GM20431 (cell line): ENCODE results near the gene NT5E.
"Not testable (repeated sequence)": the region's sequence is repeated elsewhere in the genome, so short reads cannot be mapped to it uniquely, and the experiment has no call there.

Experiments used
- in situ Hi-C: fragments of 300-500 bp; cut with MseI, MboI; formaldehyde crosslinking; loops from one replicate; pipeline ENCODE4 v1.15.0; 2020; ENCODE audit warnings: low sequenced_read_pairs; ENCODE audit not compliant: unreplicated experiment

Gene NT5E

DNA sequence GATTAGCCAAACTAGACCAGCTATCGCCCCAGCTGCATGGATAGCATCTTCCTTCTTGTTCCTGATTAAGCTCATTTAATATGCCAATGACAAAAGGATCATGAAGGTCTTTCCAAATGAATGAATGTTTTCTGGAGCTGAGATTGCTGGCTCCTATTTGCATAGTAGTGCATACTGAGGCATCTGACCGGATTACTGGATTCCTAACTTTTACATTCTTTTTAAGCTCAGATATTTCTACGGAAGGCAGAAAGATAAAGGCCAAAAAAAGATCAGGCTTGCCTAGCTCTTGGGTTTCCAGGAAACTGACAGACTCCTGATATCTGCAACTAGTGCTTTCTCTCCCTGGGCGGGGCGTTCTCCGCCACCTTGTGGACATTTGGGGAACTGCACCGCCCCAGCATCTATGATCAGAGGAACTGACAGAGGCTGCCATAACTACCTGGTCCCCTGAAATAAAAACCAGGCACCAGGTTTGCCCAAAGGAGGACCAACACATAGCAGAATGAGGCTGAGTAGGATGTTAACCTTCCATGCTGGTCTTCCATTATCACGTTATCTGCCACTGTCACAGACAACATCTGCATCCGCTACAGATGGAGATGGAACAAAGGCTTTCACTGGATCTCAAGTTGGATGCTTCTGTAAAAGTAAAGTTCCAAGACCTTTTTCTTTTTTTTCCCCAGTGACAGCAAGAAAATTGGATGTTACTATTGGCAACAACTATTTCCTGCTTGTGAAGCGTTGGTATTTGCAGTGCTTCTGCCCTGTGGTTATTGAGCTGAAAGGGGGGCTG, 33.2 kb downstream of the NT5E start:
- in situ Hi-C loops = loop anchor here (10.0 kb wide), 1 partner anchor 128 kb away; no protein-coding TSS in a partner anchor

DNA sequence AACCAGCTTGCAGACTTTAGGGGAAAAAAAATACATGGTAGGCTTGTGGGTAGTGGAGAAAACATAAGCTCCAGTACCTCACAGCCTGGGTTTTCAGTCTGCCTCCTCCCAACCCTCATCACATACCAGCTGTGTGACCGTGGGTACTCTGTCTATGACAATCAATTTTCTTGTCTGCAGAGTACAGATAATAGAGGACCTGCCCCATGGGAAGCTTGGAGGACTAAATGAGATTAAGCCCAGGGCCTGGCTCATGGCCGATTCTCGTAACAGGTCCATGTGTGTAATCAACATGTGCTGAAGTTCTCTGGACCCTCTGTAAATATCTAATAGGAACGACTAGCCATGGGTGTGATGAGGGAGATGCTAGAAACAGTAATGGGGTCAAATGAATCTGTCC, 34.0 kb downstream of the NT5E start:
- in situ Hi-C loops = loop anchor here (10.0 kb wide), 1 partner anchor 129 kb away; no protein-coding TSS in a partner anchor

DNA sequence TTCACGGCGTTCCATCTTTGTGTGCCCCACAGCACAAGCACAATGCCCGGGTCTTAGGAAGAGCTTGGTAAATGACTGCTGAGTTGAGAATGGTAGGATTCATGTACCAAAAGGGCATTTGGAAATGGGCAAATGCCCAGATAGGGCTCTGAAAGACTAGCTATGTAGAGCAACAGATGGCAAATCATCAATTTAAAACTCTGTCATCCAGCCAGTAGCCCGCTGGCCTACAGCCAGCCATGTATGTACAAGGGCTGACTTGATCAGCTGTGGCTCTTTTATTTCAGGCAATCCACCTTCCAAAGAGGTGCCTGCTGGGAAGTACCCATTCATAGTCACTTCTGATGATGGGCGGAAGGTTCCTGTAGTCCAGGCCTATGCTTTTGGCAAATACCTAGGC, 35.1 kb downstream of the NT5E start:
- in situ Hi-C loops = loop anchor here (10.0 kb wide), 1 partner anchor 130 kb away; no protein-coding TSS in a partner anchor

DNA sequence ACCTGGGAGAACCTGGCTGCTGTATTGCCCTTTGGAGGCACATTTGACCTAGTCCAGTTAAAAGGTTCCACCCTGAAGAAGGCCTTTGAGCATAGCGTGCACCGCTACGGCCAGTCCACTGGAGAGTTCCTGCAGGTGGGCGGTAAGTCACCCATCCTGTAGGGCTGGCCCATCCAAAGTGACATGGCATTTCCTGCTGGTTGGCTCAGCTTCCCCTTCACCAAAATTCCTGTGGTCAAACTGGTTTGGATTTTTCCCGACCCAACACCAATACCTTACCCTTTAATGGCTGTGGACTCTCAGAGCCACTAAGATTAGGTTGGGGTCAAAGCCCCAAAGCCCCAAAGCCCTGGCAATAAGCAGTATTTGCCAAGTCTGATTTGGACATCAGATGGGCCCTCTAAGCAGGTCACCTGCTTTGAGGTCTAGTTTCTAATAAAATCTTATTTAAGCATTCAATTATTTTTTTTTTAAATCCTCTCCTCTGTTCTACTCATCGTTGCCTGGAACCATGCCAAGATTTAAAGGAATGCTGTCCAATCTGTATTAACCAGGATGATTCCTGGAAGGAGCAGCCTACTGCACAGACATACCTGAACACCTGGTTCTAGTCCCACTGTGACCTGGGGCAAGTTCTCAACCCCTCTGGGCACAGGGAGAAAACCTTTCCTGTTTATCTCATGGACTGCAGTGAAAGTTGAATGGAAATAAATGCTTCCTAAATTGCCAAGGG, 40.8 kb downstream of the NT5E start:
- in situ Hi-C loops = no loop called here

DNA sequence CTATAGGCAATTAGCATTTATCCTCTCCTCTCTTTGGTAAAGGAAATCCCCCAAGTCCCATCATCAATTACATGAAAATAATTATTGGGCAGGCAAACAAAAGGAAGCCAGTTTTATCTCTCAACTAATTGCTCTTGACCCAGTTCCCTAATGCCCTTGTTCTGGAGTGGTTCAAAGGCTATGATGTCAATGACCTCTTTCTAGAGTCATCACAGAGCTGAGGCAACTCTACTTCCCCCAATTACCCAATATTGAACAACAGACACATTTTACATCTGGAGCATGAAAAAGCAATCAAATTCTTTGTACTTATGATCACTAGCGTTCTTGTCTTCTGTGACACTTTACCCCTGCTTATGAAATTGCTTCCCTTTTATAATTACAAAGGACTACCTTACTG, 43.5 kb downstream of the NT5E start:
- in situ Hi-C loops = no loop called here

DNA sequence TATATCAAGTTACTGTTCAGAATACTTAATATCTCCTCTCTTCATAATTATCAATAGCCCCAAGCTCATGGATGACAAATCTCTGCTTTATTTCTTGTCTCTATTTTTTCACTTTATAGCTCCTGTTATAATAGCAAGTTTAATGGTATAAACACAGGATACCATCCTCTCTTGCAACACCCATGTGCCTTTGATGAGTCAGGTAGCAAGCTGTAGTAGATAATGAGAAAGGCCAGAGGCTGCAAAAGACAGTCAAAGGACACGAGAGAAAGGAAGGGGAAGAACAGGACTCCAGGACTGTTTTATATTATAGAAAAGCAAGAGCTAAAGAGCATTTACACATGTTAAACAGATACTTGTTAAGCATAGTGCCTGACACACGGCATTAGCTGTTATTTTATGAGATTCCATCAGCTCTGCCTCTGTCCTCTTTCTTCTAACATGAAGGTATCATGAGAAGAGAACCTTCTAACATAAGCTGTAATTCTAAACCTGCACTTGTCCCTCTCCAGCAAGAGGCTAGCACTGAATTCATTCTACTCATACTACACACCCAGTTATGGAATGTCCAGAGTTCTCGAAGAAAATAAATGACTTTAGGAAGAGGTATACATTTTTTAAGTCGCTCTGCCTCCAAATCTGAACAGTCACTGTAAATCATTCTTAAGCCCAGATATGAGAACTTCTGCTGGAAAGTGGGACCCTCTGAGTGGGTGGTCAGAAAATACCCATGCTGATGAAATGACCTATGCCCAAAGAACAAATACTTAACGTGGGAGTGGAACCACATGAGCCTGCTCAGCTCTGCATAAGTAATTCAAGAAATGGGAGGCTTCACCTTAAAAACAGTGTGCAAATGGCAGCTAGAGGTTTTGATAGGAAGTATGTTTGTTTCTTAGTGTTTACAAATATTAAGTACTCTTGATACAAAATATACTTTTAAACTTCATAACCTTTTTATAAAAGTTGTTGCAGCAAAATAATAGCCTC, 45.0 kb downstream of the NT5E start:
- in situ Hi-C loops = no loop called here

DNA sequence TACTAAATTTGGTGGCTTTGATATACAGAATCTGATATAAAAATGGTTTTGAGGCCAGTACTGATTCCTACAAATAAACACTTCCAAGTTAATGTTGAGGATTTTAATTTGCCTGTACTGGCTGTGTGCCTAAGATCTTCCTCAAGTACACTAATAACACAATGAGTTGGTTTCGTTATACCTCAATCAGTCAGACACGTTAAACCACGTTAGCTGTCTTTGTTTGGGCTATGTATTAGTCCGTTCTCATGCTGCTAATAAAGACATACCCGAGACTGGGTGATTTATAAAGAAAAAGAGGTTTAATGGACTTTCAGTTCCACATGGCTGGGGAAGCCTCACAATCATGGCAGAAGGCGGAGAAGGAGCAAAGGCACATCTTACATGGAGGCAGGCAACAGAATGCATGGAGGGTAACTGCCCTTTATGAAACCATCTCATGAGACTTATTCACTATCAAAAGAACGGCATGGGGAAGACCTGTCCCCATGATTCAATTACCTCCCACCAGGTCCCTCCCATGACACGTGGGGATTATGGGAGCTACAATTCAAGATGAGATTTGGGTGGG, 46.2 kb downstream of the NT5E start:
- in situ Hi-C loops = no loop called here

DNA sequence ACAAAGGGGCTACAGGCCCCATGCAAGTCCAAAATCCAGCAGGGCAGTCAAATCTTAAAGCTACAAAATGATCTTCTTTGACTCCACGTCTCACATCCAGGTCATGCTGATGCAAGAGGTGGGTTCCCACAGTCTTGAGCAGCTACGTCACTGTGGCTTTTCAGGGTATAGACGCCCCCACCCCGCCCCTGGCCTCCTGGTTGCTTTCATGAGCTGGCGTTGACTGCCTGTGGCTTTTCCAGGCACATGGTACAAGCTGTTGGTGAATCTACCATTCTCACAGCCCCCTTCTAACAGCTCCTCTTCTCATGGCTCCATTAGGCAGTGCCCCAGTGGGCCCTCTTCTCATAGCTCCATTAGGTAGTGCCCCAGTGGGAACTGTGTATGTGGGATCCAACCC, 47.0 kb downstream of the NT5E start:
- in situ Hi-C loops = no loop called here

DNA sequence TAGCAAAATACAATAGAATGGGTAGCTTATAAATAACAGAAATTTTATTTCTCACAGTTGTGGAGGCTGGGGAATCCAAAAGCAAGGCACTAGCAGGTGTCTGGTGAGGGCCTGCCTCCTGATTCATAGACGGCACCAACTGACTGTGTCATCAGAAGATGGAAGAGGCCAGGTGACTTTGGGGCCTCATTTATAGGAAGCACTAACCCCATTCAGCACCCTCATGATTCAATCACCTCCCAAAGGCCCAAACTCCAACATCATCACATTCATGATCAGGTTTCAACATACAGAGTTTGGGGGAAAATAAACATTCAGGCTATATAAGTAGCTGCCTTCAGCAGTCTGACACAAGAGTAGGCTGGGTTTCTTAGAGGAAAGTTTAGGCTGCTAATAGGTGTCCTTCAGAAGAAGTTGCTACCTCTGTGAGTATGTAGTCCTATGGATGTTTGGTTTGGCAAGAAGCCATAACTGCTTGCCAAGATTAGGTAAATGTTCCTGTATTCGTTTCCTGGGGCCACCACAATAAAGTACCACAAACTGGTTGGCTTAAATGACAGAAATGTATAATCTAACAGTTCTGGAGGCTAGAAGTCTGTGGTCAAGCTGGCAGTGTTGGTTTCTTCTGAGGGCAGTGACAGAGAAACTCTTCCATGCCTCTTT, 48.8 kb downstream of the NT5E start:
- in situ Hi-C loops = no loop called here

DNA sequence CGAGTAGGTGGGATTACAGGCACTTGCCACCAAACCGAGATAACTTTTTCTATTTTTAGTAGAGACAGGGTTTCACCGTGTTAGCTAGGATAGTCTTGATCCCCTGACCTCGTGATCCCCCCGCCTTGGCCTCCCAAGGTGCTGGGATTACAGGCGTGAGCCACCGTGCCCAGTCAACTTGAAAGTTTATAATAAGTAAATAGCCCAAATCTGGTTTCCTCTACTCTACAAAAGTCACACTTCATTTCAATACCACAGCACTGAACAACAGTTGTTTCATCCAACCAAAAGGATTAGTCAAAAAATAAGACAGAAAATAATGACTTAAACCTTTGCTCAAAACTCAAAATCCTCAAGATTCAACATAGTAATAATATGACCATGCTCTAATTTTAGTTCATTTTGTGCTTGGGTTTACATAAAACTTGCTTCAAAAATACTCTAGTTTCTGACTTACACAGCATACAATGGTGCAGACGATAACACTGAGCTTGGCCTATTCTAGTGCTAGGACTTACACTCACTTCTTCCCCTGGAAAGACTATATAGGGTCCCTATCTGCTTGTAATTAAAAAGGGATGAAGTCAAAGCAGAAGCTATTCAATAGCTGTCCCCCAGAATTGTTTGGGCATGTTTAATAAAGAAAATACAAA, 56.7 kb downstream of the NT5E start:
- in situ Hi-C loops = no loop called here

DNA sequence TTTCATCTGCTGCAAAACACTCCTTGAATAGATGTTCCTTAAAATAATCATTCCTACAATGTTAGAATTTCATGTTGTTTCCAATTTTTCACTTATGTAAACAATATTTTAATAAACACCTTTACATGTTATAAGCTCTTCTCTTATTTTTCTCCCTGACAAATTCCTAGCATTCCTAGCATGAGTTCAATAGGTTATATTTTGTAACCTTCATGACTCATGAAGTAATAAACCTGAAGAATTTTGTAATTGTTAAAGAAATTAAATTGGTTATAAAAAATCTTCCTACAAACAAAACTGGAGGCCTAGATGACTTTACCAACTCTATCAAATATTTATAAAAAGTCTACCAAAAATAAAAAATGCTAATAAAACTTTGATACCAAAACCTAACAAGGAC, 66.3 kb downstream of the NT5E start:
- in situ Hi-C loops = no loop called here

DNA sequence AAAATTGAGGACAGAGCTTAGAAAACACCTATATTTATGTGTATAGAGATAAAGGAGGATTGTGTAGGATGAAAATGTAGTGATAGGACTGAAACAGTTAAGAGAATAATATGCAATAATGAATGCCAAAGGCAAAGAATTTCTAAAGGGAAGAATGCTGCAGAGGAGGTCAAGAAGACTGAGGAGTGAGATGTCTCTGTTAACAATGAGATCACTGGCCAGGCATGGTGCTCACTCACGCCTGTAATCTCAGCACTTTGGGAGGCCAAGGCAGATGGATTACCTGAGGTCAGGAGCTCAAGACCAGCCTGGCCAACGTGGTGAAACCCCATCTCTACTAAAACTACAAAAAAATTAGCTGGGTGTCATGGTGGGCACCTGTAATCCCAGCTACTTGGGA, 74.4 kb downstream of the NT5E start:
- in situ Hi-C loops = not testable (repeated sequence)

DNA sequence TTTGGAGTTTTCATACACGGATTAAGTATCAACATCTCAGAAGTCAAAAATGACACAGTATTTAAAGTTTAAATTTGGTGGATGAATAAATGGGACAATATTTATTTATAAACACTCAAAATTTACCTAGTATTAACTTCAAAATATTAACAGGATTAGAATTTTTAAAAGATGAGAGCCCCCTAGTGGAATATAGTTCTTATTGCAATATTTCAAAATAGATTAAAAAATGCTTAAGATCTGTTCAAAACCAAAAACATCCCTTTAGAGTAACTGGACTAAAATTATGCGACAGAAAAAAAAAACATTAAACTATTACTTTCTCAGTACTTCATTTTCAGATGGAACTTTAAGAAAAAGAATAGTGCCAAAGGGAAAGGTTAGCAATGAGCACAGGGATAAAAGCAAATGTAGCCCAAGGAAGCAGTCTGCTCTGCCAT, 87.2 kb downstream of the NT5E start:
- in situ Hi-C loops = no loop called here

DNA sequence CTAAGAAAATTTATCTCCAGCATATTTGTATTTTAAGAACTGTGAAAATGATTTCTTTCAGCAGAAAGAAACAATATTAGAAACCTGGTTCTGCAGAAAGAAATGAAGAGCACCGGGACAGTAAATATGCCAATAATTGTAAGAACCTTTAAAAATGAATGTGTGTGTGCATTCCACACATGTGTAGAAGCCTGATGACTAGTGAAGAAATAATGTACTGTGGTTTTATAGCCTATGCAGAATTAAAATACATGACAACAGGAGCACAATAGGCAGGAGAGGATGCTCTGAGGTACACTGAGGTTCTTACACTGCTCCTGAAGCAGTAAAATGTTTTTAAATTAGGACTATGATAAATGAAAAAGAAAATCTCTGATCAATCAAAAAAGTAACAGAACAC, 94.9 kb downstream of the NT5E start:
- in situ Hi-C loops = no loop called here
